Measurements from ENCODE around the gene ANKH. TPM values are rescaled to one million over a fixed set of nuclear protein-coding genes. Genes with fewer than 3 reads are reported as not detected.

ANKH gene
- total RNA-seq, 8 experiments from 2014 or later: 4.6 to 57.0 (median 13.0) TPM

DNA sequence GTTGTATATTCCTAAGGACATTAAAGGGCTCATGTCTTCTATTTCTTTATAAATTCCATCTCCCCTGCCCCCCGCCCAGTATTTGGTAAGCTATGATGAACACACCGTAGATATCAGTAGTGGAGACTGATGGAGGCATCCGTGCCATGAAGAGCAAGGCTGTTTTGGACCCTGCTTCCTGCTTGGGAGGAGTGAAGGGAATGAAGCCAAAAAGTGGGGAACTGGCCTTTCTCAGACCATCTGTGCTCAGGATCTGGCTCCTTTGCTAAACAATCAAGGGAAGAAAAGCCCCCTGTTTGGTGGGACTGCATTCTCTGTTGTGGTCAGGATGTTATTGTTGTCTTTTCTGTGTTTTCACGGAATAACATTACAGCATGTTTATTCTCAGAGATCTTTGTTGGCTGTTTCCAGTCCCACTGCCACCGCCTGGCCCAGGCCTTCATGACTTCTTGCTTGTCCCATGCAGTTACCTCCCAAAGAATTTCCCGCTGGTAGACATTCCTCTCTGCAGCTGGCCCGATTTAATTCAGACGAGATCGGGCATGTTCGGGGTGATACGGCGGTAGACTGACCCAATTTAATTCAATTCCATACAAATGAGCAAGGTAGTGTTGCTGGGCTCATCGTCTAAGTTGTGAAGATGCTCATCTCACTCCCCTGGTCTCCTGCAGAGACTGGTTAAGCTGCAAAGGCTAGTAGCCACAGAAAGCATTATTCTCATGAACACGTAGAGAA lies 31.4 kb upstream of the ANKH start:
- H3K4me3 ChIP-seq: no peak overlapping the region
- H3K4me1 ChIP-seq (replicated peaks in 1 of 2): no peaks in the 10 kb centered on the region
- WGBS, 10 experiments: 50 to 100% (median 84%) methylated on average over 1 to 14 of the region's 14 CpGs; no CpG with 5 or more reads in 1 of the 10 experiments
- in situ Hi-C loops (cut with MboI; ENCODE audit: low pct_unique_long_range_greater_than_20kb in 2 of 9, low sequenced_read_pairs in 9 of 9, unreplicated experiment in 9 of 9): no loop called here
- H3K27ac ChIP-seq: no peak overlapping the region
- ATAC-seq (replicated peaks in 6 of 8): no peak

DNA sequence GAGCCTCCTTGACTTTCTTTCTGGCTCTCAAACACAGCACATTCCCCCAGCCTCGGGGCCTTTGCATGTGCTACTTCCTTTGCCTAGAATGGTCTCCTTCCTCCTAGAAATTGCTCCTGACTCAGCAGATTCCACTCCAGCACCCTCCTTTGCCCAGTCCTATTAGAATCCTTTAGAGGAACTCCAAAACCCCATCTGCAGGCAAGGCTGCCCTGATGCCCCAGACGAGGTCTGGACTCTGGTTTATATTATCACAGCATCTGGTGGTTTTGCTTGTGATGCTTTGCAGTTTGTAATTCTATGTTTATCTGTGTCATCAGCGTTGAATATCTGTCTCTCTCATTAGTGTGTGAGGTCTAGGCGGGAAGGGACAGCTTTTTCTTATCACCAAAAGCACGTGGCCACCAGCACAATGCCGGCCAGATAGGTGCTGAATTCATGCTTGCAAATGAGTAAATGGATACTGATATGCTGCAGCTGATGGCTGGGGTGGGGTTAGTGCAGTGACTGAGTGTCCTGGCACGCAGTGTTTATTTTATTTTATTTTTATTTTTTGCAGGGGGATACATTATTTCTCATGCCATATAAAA lies 30.0 kb upstream of the ANKH start:
- in situ Hi-C loops (cut with MboI; ENCODE audit: low pct_unique_long_range_greater_than_20kb in 2 of 9, low sequenced_read_pairs in 9 of 9, unreplicated experiment in 9 of 9): no loop called here
- peak in 2 of 8 experiments; percentile 75 to 91 for ATAC-seq (replicated peaks in 6 of 8)
- Histone ChIP-seq H3K27ac (no peak overlapping the region), H3K4me3 (no peak overlapping the region), H3K4me1 (replicated peaks in 1 of 2) (no peaks in the 10 kb centered on the region)
- WGBS, 10 experiments: 5 to 100% (median 68%) methylated on average over 1 to 7 of the region's 7 CpGs

DNA sequence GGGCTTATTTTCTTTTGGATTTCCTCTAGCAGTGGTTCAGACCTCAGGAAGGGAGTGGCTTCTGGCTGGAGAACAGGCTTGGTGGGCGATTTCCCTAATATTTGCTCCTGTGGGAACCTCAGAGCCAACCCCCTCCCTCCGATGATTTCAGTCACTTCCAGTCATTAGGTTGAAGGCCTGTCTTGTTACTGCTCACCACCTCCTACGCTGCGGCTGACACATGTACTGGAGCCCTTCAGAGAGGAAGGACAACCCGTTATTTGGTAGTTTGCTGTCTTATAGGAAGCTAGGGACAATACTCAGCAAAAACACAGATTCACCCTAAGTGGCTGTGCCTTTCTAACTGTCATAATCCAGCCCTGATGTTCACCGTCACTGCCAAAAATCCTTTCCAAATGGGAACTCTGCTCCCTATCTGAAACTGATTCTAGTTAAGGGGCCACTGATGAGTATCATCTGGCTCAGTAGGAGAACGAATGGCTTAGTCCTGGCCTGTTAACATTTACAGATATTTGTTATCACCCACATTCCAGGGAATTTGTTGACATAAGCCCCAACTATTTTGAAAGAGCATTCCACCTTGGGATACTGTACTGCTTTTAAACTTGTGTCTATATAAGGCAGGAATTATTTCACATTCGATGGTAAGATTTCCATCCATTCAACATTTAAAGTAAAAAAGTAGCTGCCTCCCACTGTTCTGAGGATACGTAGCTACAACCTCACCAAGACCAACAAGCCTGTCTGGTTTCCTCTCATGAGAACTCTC lies 29.3 kb upstream of the ANKH start:
- no peak overlapping the region for H3K27ac ChIP-seq
- no peaks in the 10 kb centered on the region for H3K4me1 ChIP-seq (replicated peaks in 1 of 2)
- 7 to 85% (median 78%) methylated on average over 1 to 8 of the region's 9 CpGs; no CpG with 5 or more reads in 2 of the 10 experiments for WGBS, 10 experiments
- in situ Hi-C loops (cut with MboI; ENCODE audit: low pct_unique_long_range_greater_than_20kb in 2 of 9, low sequenced_read_pairs in 9 of 9, unreplicated experiment in 9 of 9): no loop called here
- peak in 3 of 8 experiments; percentile 13 to 79 (median 19) for ATAC-seq (replicated peaks in 6 of 8)
- H3K4me3 ChIP-seq: no peak overlapping the region

DNA sequence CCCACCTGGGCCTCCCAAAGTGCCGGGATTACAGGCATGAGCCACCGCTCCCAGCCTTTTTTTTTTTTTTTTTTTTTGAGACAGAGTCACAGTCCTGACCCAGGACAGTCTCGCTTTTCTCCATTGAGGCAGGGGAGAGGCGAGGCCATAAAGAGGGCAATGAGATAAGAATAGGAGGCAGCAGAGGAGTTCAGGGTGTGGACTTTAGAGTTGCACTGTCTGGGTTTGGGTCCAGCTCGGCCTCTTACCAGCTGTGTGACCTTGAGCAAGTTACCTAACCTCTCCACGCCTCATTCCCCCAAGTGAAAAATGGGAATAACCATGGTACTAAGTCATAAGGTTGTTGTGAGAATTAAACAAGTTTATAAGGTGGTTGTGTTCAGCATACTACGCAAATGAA lies 24.6 kb upstream of the ANKH start:
- in situ Hi-C loops (cut with MboI; ENCODE audit: low pct_unique_long_range_greater_than_20kb in 2 of 9, low sequenced_read_pairs in 9 of 9, unreplicated experiment in 9 of 9): no loop called here
- H3K4me3 ChIP-seq: no peak overlapping the region
- whole genome bisulfite sequencing, 10 experiments: 60 to 100% (median 82%) methylated on average over 1 to 3 of the region's 7 CpGs; no CpG with 5 or more reads in 4 of the 10 experiments
- no peaks in the 10 kb centered on the region for H3K4me1 ChIP-seq (replicated peaks in 1 of 2)
- no peak for ATAC-seq (replicated peaks in 6 of 8)
- H3K27ac ChIP-seq: no peak overlapping the region

DNA sequence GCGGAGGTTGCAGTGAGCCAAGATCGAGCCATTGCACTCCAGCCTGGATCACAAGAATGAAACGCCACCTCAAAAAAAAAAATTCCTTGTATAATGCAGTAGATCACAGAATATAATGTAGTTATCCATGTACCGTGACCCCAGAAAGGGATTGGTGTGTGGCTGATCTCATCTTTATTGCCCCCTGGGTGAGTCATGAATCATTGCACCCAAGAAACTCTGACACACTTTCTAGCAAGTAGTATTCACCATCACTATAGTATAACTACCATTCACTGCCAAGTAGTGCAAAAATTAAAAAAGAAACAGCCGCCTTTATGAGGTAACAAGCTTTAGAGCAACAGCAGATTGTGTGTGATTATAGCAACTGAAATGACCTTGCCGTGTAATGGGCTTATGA lies 23.7 kb upstream of the ANKH start:
- Histone ChIP-seq H3K4me3 (no peak overlapping the region), H3K27ac (no peak overlapping the region), H3K4me1 (replicated peaks in 1 of 2) (no peaks in the 10 kb centered on the region)
- 63 to 100% (median 75%) methylated on average over 1 to 6 of the region's 6 CpGs; no CpG with 5 or more reads in 1 of the 10 experiments for WGBS, 10 experiments
- in situ Hi-C loops (cut with MboI; ENCODE audit: low pct_unique_long_range_greater_than_20kb in 2 of 9, low sequenced_read_pairs in 9 of 9, unreplicated experiment in 9 of 9): no loop called here
- ATAC-seq (replicated peaks in 6 of 8): peak in 3 of 8 experiments; percentile 45 to 80 (median 69)

DNA sequence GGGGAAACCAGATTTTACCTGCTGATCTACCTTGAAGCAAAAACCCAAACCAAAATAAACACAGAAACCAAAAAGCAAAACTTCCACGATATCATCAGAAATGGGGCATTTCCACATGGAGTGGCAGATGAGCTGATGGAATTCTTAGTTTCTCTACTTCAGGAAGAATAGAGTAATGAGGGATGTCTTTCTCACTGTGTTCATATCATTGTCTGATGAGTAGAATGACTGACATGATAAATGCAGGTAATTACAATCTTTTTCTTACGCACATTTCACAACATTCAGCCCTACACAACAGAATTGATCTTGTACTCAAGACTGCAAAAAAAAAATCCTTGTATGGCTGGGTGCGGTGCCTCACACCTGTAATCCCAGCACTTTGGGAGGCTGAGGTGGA lies 23.2 kb upstream of the ANKH start:
- 42 to 100% (median 90%) methylated on average over 2 to 3 of the region's 3 CpGs; no CpG with 5 or more reads in 4 of the 10 experiments for WGBS, 10 experiments
- Histone ChIP-seq H3K4me3 (no peak overlapping the region), H3K27ac (no peak overlapping the region), H3K4me1 (replicated peaks in 1 of 2) (no peaks in the 10 kb centered on the region)
- ATAC-seq (replicated peaks in 6 of 8): no peak
- in situ Hi-C loops (cut with MboI; ENCODE audit: low pct_unique_long_range_greater_than_20kb in 2 of 9, low sequenced_read_pairs in 9 of 9, unreplicated experiment in 9 of 9): no loop called here

DNA sequence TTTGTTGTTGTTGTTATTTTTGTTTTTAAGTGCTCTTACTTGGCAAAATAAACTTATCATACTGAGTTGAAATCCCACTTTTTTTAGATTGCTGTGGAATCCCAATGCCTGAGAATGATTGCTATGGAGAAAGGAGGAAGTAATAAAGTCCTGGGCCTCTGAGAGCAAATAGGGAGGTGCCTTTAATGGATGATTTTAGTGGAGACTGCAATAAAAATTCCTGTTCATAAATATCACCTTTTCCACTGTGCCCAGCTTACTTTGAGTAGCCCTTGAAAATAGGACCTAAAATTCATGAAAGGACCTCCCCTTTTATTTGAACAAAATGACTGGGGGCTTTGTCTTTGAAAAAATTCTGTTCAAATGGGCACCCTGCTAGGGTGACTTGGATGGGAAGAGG lies 21.8 kb upstream of the ANKH start:
- in situ Hi-C loops (cut with MboI; ENCODE audit: low pct_unique_long_range_greater_than_20kb in 2 of 9, low sequenced_read_pairs in 9 of 9, unreplicated experiment in 9 of 9): no loop called here
- no peak for ATAC-seq (replicated peaks in 6 of 8)
- no peak overlapping the region for H3K4me3 ChIP-seq
- H3K4me1 ChIP-seq (replicated peaks in 1 of 2): no peaks in the 10 kb centered on the region
- no peak overlapping the region for H3K27ac ChIP-seq

DNA sequence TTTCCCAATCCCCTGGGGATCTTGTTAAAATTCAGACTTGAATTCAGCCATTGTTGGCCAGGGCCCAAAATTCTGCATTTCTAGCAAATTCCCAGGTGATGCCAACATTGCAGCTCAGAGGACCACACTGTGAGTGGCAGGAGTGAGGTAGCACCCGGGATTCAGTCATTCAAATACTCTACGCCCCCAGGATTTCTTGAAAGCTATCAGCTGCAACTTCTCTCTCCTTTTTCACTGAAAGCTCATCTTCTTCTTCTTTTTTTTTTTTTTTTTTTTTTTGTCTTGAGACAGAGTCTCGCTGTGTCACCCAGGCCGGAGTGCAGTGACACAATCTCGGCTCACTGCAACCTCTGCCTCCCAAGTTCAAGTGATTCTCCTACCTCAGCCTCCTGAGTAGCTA lies 19.3 kb upstream of the ANKH start:
- 51 to 100% (median 89%) methylated on average over 1 to 5 of the region's 5 CpGs; no CpG with 5 or more reads in 3 of the 10 experiments for WGBS, 10 experiments
- no peak overlapping the region for H3K4me3 ChIP-seq
- H3K27ac ChIP-seq: no peak overlapping the region
- H3K4me1 ChIP-seq (replicated peaks in 1 of 2): no peaks in the 10 kb centered on the region
- no peak for ATAC-seq (replicated peaks in 6 of 8)
- in situ Hi-C loops (cut with MboI; ENCODE audit: low pct_unique_long_range_greater_than_20kb in 2 of 9, low sequenced_read_pairs in 9 of 9, unreplicated experiment in 9 of 9): no loop called here

DNA sequence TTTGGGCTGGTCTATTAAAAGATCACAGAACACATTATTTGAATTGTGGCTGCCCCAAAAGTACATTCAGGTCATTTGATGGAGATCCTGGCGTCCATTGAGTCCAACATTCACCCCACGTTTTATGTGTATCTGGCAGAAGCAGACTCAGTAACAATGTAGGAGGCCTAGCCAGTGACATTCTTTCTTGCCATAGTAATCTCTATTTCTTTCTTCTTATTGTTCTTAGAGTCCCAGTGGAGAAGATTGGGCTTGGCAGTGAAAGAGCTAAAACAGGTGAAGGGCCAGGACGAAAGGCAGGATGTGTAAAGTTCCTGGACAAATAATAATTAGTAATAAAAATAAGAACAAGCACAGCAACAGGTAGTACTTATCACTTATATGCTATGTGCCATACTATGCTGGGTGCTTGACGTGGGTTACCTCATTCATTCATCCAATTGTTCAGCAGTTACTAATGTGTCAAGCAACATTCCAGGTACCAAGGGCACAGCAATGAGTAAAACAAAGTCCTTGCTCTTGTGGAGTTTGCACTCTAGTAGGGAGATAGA lies 12.6 kb upstream of the ANKH start:
- peaks cover 0 to 7% of the 10 kb centered on the region in 2 donors for H3K4me1 ChIP-seq (replicated peaks in 1 of 2)
- in situ Hi-C loops (cut with MboI; ENCODE audit: low pct_unique_long_range_greater_than_20kb in 2 of 9, low sequenced_read_pairs in 9 of 9, unreplicated experiment in 9 of 9): no loop called here
- no peak overlapping the region for H3K27ac ChIP-seq
- ATAC-seq (replicated peaks in 6 of 8): no peak
- 58 to 100% (median 80%) methylated on average over 1 to 4 of the region's 4 CpGs; no CpG with 5 or more reads in 3 of the 10 experiments for WGBS, 10 experiments
- no peak overlapping the region for H3K4me3 ChIP-seq

DNA sequence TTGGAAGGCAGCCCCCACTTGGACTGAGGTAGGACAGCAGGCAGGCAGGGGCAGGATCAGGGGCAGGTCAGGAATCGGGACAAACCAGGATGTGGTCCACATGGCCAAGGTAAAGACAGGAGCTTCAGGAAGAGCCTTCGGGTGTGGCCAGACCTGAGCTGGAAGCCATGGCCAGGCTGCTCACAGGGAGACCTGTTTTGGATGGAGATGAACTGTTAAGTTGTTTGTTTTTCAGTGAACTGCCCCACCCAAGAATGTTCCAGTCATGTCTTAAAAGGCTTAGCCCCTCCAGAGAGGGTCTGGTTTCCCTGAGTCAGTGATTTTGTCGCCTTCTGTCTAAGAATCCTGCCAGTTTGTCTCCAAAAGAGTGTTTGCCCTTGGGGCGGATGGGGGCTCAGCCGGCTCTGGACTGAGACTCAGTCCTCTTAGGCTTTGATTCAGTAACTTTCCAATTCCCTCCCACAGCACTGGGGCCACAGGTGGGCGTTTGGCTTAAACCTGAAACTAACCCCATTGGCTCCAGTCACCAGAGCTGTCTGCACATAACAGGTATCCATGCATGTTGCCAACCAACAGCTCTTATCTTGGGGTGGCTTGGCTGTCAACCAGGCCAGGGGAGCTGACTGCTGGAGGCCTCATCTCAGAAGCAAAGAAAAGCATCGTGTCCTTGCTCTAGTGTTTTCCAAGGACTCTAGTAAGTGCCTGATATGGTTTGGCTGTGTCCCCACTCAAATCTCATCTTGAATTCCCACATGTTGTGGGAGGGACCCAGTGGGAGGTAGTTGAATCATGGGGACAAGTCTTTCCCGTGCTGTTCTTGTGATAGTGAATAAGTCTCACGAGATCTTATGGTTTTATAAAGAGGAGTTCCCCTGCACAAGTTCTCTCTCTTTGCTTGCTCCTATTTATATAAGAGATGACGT lies 11.3 kb upstream of the ANKH start:
- in situ Hi-C loops (cut with MboI; ENCODE audit: low pct_unique_long_range_greater_than_20kb in 2 of 9, low sequenced_read_pairs in 9 of 9, unreplicated experiment in 9 of 9): no loop called here
- Histone ChIP-seq H3K4me3 (no peak overlapping the region), H3K27ac (no peak overlapping the region), H3K4me1 (replicated peaks in 1 of 2) (peaks cover 0 to 7% of the 10 kb centered on the region in 2 donors)
- 70 to 100% (median 83%) methylated on average over 1 to 7 of the region's 10 CpGs; no CpG with 5 or more reads in 2 of the 10 experiments for WGBS, 10 experiments
- ATAC-seq (replicated peaks in 6 of 8): no peak

DNA sequence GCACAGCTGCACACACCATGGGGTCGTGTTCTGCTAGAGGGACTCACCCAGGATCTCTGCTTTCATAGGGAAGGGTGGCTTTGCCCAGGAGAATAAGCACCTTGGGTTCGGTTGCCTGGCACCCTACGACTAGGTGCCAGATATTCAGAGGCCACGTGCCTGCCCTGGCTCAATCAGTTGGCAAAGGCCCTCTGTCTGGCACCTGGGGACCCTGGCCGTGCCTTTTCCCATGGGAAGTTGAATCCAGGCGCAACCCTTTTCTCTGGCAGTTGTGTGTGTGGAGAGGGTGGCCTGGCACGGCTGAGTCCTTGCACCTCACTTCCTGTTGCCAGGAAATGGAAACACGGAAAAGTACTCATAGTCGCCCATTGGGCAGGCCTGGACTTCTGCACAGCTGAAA lies 10.2 kb upstream of the ANKH start:
- Histone ChIP-seq H3K4me1 (replicated peaks in 1 of 2) (peaks cover 0 to 7% of the 10 kb centered on the region in 2 donors), H3K4me3 (no peak overlapping the region), H3K27ac (no peak overlapping the region)
- 0 to 91% (median 70%) methylated on average over 1 to 7 of the region's 9 CpGs; no CpG with 5 or more reads in 3 of the 10 experiments for WGBS, 10 experiments
- ATAC-seq (replicated peaks in 6 of 8): no peak
- in situ Hi-C loops (cut with MboI; ENCODE audit: low pct_unique_long_range_greater_than_20kb in 2 of 9, low sequenced_read_pairs in 9 of 9, unreplicated experiment in 9 of 9): no loop called here

DNA sequence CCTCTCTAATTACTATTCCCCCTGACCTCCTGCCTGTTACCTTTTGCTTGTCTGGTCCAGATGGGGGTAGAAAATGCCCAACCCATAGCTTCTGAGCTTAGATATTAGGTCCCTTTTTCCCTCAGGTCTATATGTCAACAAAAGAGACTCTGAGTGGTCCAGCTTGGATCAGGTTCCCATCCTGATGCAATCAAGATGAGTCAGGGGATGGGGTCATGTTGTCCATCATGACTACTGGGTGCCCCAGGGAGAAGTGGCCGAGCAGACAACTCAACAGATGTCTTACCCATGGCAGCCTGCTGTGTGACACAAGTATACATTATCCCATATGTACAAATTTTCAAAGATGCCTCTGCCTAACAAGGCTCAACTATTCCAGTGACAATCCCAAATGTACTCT lies 9.1 kb upstream of the ANKH start:
- H3K27ac ChIP-seq: no peak overlapping the region
- peak in 3 of 8 experiments; percentile 56 to 87 (median 81) for ATAC-seq (replicated peaks in 6 of 8)
- WGBS, 10 experiments: 50 to 89% (median 57%) methylated on average over 1 of the region's 1 CpG; no CpG with 5 or more reads in 7 of the 10 experiments
- no peak overlapping the region for H3K4me3 ChIP-seq
- peaks cover 0 to 7% of the 10 kb centered on the region in 2 donors for H3K4me1 ChIP-seq (replicated peaks in 1 of 2)
- in situ Hi-C loops (cut with MboI; ENCODE audit: low pct_unique_long_range_greater_than_20kb in 2 of 9, low sequenced_read_pairs in 9 of 9, unreplicated experiment in 9 of 9): no loop called here
